Ishikawa (cell line): ENCODE results near the gene GRB7.

Experiments used
- CEBPB ChIP-seq: IDR thresholded peaks from 2 replicates; pipeline ENCODE4 v1.6.1; 2012
- EP300 ChIP-seq: IDR thresholded peaks from 2 replicates; pipeline ENCODE4 v1.6.1; 2012; ENCODE audit warnings: borderline replicate concordance
- FOXM1 ChIP-seq: IDR thresholded peaks from 2 replicates; pipeline ENCODE4 v1.6.1; 2012; ENCODE audit warnings: low read depth, borderline replicate concordance
- MAX ChIP-seq: IDR thresholded peaks from 2 replicates; pipeline ENCODE4 v1.6.1; 2012

GRCh38 chr17:39737206-39737759, 455 bp upstream of the GRB7 start:
- no peak for TF ChIP-seq MAX
- TF ChIP-seq CEBPB, result no peak
- no peak for TF ChIP-seq EP300
- no peak for TF ChIP-seq FOXM1
